IPS-15b (cell line): ENCODE results near the gene CNOT2.
"Not testable (repeated sequence)": the region's sequence is repeated elsewhere in the genome, so short reads cannot be mapped to it uniquely, and the experiment has no call there.

Experiments used
- H3K27me3 ChIP-seq: one replicate; pipeline ENCODE4 v1.6.1; 2013; ENCODE audit warnings: low read length; ENCODE audit not compliant: control insufficient read depth, insufficient read depth
- H3K36me3 ChIP-seq: one replicate; pipeline ENCODE4 v1.6.1; 2013; ENCODE audit warnings: low read length; ENCODE audit not compliant: control insufficient read depth, insufficient read depth
- H3K4me1 ChIP-seq: one replicate; pipeline ENCODE4 v1.6.1; 2013; ENCODE audit warnings: mild to moderate bottlenecking, low read length; ENCODE audit not compliant: control insufficient read depth, insufficient read depth
- H3K4me3 ChIP-seq: one replicate; pipeline ENCODE4 v1.5.1; 2013; ENCODE audit warnings: low read depth, low read length
- H3K9ac ChIP-seq: one replicate; pipeline ENCODE4 v1.6.1; 2013; ENCODE audit warnings: low read depth, mild to moderate bottlenecking, low read length
- H3K9me3 ChIP-seq: one replicate; pipeline ENCODE4 v1.6.1; 2013; ENCODE audit warnings: mild to moderate bottlenecking, low read length; ENCODE audit not compliant: control insufficient read depth, insufficient read depth

The CNOT2 gene

GRCh38 chr12:70379846-70380245, 136.6 kb downstream of the CNOT2 start:
- Histone ChIP-seq H3K27me3 (no peaks in the 10 kb centered on the region), H3K36me3 (no peaks in the 10 kb centered on the region), H3K9ac (no peak overlapping the region), H3K4me3 (no peak overlapping the region), H3K4me1 (peaks cover 2% of the 10 kb centered on the region), H3K9me3 (no peaks in the 10 kb centered on the region)

GRCh38 chr12:70383484-70383883, 140.3 kb downstream of the CNOT2 start:
- H3K9ac ChIP-seq: no peak overlapping the region
- H3K9me3 ChIP-seq: no peaks in the 10 kb centered on the region
- no peaks in the 10 kb centered on the region for H3K27me3 ChIP-seq
- no peaks in the 10 kb centered on the region for H3K36me3 ChIP-seq
- no peak overlapping the region for H3K4me3 ChIP-seq
- peaks cover 2% of the 10 kb centered on the region for H3K4me1 ChIP-seq

GRCh38 chr12:70383886-70384285, 140.7 kb downstream of the CNOT2 start:
- Histone ChIP-seq H3K9me3 (no peaks in the 10 kb centered on the region), H3K4me3 (no peak overlapping the region), H3K4me1 (peaks cover 2% of the 10 kb centered on the region), H3K9ac (no peak overlapping the region), H3K36me3 (no peaks in the 10 kb centered on the region), H3K27me3 (no peaks in the 10 kb centered on the region)

DNA sequence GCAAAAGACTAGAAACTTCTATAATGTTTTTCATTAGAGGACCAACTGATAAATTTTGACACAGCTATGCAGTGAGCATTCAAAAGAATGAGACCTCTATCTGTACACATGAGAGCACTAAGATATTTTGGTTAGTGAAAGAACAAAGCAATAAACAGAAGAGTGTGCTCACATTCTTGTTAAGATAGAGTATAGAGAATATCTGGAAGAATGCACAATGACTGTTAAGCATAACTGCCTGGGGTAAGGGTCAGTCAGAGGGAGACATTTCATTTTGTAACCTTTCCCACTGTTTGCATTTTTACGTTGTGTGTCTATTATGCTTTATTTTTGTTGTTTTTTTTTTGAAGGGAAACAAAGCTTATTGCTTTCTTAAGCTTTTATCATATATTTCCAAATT, 143.5 kb downstream of the CNOT2 start:
- no peaks in the 10 kb centered on the region for H3K27me3 ChIP-seq
- H3K4me1 ChIP-seq: peaks cover 2% of the 10 kb centered on the region
- H3K36me3 ChIP-seq: no peaks in the 10 kb centered on the region
- no peaks in the 10 kb centered on the region for H3K9me3 ChIP-seq
- H3K4me3 ChIP-seq: no peak overlapping the region
- no peak overlapping the region for H3K9ac ChIP-seq

DNA sequence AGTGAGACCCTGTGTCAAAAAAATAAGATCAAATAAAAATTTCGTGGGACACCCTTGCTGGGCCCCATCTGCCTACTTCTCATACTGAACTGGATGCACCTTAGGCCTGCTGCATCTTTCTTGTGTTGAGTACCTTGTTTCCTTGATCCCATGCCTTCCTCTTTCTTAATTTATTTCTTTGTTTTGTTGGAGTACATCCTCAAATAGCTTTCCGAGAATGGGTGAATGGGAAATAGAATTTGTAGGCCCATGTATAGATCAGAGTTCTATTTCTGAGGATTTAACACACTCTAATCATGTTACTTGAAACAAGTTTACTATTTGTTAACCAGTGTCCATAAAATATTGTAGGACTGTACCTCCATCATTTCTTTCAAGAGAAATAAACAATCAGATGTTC, 146.4 kb downstream of the CNOT2 start:
- Histone ChIP-seq H3K4me1 (no peaks in the 10 kb centered on the region), H3K9me3 (no peaks in the 10 kb centered on the region), H3K36me3 (no peaks in the 10 kb centered on the region), H3K4me3 (no peak overlapping the region), H3K9ac (no peak overlapping the region), H3K27me3 (no peaks in the 10 kb centered on the region)

DNA sequence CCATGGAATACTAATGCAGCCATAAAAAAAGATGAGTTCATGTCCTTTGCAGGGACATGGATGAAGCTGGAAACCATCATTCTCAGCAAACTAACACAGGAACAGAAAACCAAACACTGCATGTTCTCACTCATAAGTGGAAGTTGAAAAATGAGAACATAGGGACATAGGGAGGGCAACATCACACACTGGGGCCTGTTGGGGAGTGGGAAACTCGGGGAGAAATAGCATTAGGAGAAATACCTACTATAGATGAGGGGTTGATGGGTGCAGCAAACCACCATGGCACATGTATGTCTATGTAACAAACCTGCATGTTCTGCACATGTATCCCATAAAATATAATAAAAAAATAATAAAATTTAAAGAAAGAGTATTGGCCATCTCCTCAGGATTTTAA, 149.4 kb downstream of the CNOT2 start:
- H3K4me1 ChIP-seq, H3K9ac ChIP-seq, H3K27me3 ChIP-seq, H3K4me3 ChIP-seq, H3K36me3 ChIP-seq, H3K9me3 ChIP-seq: not testable (repeated sequence)

GRCh38 chr12:70393787-70394499, 150.7 kb downstream of the CNOT2 start:
- no peaks in the 10 kb centered on the region for H3K27me3 ChIP-seq
- H3K36me3 ChIP-seq: no peaks in the 10 kb centered on the region
- no peaks in the 10 kb centered on the region for H3K9me3 ChIP-seq
- no peak overlapping the region for H3K9ac ChIP-seq
- H3K4me3 ChIP-seq: no peak overlapping the region
- H3K4me1 ChIP-seq: no peaks in the 10 kb centered on the region

DNA sequence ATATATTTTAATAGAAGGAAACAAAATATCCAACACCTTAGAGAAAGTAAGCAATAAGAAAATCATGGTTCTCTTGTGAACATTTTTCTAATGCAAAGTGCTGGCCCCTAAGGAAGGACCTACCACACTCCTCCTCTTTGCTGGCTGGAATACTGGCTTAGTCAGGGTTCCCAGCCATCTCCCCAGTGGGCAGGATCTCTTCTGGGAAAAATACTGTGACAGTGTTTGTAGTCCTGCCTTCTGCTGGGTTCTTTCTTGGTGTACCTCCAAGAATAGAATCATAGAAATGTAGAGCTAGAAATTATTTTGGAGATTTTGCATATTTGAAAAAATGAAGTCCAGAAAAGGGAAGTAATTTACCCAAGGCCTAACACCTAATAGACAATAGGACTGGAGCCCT, 154.8 kb downstream of the CNOT2 start:
- Histone ChIP-seq H3K27me3 (no peaks in the 10 kb centered on the region), H3K36me3 (no peaks in the 10 kb centered on the region), H3K9me3 (no peaks in the 10 kb centered on the region), H3K4me3 (no peak overlapping the region), H3K4me1 (no peaks in the 10 kb centered on the region), H3K9ac (no peak overlapping the region)

GRCh38 chr12:70398862-70399261, 155.6 kb downstream of the CNOT2 start:
- Histone ChIP-seq H3K4me1 (no peaks in the 10 kb centered on the region), H3K27me3 (no peaks in the 10 kb centered on the region), H3K9ac (no peak overlapping the region)

GRCh38 chr12:70399311-70399710, 156.1 kb downstream of the CNOT2 start:
- Histone ChIP-seq H3K9ac (no peak overlapping the region), H3K4me1 (no peaks in the 10 kb centered on the region), H3K4me3 (no peak overlapping the region), H3K27me3 (no peaks in the 10 kb centered on the region), H3K9me3 (no peaks in the 10 kb centered on the region), H3K36me3 (no peaks in the 10 kb centered on the region)

More at GRCh38 chr12:70398862-70399261, 155.6 kb downstream of the CNOT2 start:
- no peaks in the 10 kb centered on the region for H3K9me3 ChIP-seq
- no peaks in the 10 kb centered on the region for H3K36me3 ChIP-seq
- no peak overlapping the region for H3K4me3 ChIP-seq

DNA sequence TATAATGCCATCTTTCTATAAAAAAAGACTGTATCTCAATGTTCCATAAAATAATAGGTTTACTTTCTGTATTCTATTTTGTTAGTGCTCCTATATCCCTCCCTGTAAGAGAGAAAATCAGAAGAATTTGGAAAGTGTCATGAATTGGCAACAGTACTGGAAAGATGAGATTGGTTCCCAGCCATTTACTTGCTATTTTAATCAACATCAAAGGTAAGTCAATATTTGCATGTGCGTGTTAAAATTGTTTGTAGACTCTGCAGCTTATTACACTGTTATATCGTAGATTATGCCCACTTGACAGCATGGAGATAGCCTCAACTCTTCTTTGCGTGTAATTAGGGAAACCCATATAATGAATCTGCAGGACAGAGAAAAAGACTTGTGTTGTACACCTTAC, 156.9 kb downstream of the CNOT2 start:
- Histone ChIP-seq H3K9ac (no peak overlapping the region), H3K9me3 (no peaks in the 10 kb centered on the region), H3K27me3 (no peaks in the 10 kb centered on the region), H3K36me3 (no peaks in the 10 kb centered on the region), H3K4me3 (no peak overlapping the region), H3K4me1 (no peaks in the 10 kb centered on the region)

DNA sequence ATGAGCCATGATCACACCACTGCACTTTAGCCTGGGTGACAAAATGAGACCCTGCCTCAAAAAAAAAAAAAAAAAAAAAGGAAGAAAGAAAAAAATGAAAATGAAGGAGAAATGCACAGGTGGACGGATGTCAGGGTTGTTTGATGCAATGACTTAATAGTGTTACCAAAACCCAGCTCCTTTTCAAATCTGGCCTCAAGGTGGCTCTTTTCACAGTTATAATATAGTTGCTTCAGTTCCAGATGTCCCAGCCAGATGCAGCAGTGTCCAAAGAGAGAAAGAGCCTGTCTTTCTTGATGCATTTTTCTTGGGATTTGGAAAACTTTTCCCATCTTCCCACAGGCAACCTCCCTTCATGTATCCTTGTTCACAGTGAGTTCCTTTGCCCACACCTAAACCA, 159.4 kb downstream of the CNOT2 start:
- Histone ChIP-seq H3K4me1 (no peaks in the 10 kb centered on the region), H3K4me3 (no peak overlapping the region), H3K27me3 (no peaks in the 10 kb centered on the region), H3K36me3 (peaks cover 3% of the 10 kb centered on the region), H3K9me3 (no peaks in the 10 kb centered on the region), H3K9ac (no peak overlapping the region)
